ENCODE results near the gene XIRP2. TPM values are rescaled to one million over a fixed set of nuclear protein-coding genes. Genes with fewer than 3 reads are reported as not detected.

The XIRP2 gene
- total and polyA plus RNA-seq, 2 of the 13 experiments (the other 11 are each of a cell fraction or from before 2014, with no cell fraction given): 0.04 to 0.05 TPM

GRCh38 chr2:167292430-167293171 is 404.3 kb downstream of the XIRP2 start, which contains the start of gene B3GALT1 (continued):
- no peak for TF ChIP-seq SOX6 (IDR thresholded peaks at IDR 0.05)
- TF ChIP-seq SOX6 (CRISPR knock-in tag; IDR thresholded peaks at IDR 0.05): 0 out of 2 replicates have a peak, but pooled peaks have one; percentile 23
- TF ChIP-seq ZNF33B (CRISPR knock-in tag; IDR thresholded peaks at IDR 0.05): 0 out of 2 replicates have a peak, but pooled peaks have one; percentile 82
- no peak for TF ChIP-seq TRIM22 (IDR thresholded peaks at IDR 0.05)
- peak; percentile 63; the same call in 1 of the 2 replicates for TF ChIP-seq MXD3 (CRISPR knock-in tag; IDR thresholded peaks at IDR 0.05)
- peak; percentile 81; the same call in 1 of the 2 replicates for TF ChIP-seq MTF2 (CRISPR knock-in tag; IDR thresholded peaks at IDR 0.05; ENCODE audit: borderline replicate concordance)
- TF ChIP-seq ZNF800 (CRISPR knock-in tag; IDR thresholded peaks at IDR 0.05): 0 out of 2 replicates have a peak, but pooled peaks have one; percentile 16
- TF ChIP-seq ELK4 (CRISPR knock-in tag; IDR thresholded peaks at IDR 0.05; ENCODE audit: borderline replicate concordance): no peak
- TF ChIP-seq ZNF605 (CRISPR knock-in tag; IDR thresholded peaks at IDR 0.05): 0 out of 2 replicates have a peak, but pooled peaks have one; percentile 52
- peak; percentile 38; the same call in 1 of the 2 replicates for TF ChIP-seq NFKB2 (CRISPR knock-in tag; IDR thresholded peaks at IDR 0.05; ENCODE audit: borderline replicate concordance)
- peak; percentile 63 for TF ChIP-seq JARID2 (CRISPR knock-in tag; IDR thresholded peaks at IDR 0.05; ENCODE audit: insufficient replicate concordance)
- no peak for TF ChIP-seq TCF7L2 (IDR thresholded peaks at IDR 0.05; ENCODE audit: low read depth, low read length)
- peak; percentile 84 for TF ChIP-seq ZNF687 (CRISPR knock-in tag; IDR thresholded peaks at IDR 0.05)
- 0 out of 2 replicates have a peak, but pooled peaks have one; percentile 62 for TF ChIP-seq ZNF558 (CRISPR knock-in tag; IDR thresholded peaks at IDR 0.05; ENCODE audit: borderline replicate concordance)
- peak; percentile 69 for TF ChIP-seq HNRNPK (IDR thresholded peaks at IDR 0.05; ENCODE audit: low read depth, low read length, poor library complexity, severe bottlenecking)
- peak; percentile 35 for TF ChIP-seq ASH2L (IDR thresholded peaks at IDR 0.05; ENCODE audit: insufficient read length, low read depth, low read length)
- TF ChIP-seq ZMAT3 (CRISPR knock-in tag; conservative IDR thresholded peaks at IDR 0.05): no peak
- no peak for TF ChIP-seq ZNF460 (CRISPR knock-in tag; IDR thresholded peaks at IDR 0.05; ENCODE audit: borderline replicate concordance)
- TF ChIP-seq ARNT2 (CRISPR knock-in tag; IDR thresholded peaks at IDR 0.05; ENCODE audit: low read depth): peak; percentile 47
